ENCODE data around the gene SP140.

The SP140 gene

GRCh38 chr2:230319211-230319862 is 93.8 kb downstream of the SP140 start:
- no peak overlapping the region for H3K27ac ChIP-seq (ENCODE audit: low read length)

GRCh38 chr2:230321031-230321430 is 95.5 kb downstream of the SP140 start:
- no peak overlapping the region for H3K4me3 ChIP-seq (ENCODE audit: low read depth in 1 of 2, low read length in 2 of 2)
- no peak overlapping the region for H3K27ac ChIP-seq (ENCODE audit: low read length)
- no peaks in the 10 kb centered on the region for H3K36me3 ChIP-seq (ENCODE audit: control insufficient read depth in 1 of 2, insufficient read depth in 2 of 2, low read length in 2 of 2)
- H3K27me3 ChIP-seq (ENCODE audit: low read depth, low read length) = no peaks in the 10 kb centered on the region
- peaks cover 0 to 15% of the 10 kb centered on the region in 2 donors for H3K9me3 ChIP-seq (ENCODE audit: control insufficient read depth in 1 of 2, low read length in 2 of 2)
- H3K4me1 ChIP-seq (ENCODE audit: control insufficient read depth in 1 of 2, insufficient read depth in 2 of 2, low read length in 2 of 2) = no peaks in the 10 kb centered on the region

More at GRCh38 chr2:230319211-230319862, 93.8 kb downstream of the SP140 start:
- Histone ChIP-seq H3K9me3 (ENCODE audit: control insufficient read depth in 1 of 2, low read length in 2 of 2) (peaks cover 0 to 15% of the 10 kb centered on the region in 2 donors), H3K27me3 (ENCODE audit: low read depth, low read length) (no peaks in the 10 kb centered on the region), H3K4me3 (ENCODE audit: low read depth in 1 of 2, low read length in 2 of 2) (no peak overlapping the region), H3K4me1 (ENCODE audit: control insufficient read depth in 1 of 2, insufficient read depth in 2 of 2, low read length in 2 of 2) (no peaks in the 10 kb centered on the region), H3K36me3 (ENCODE audit: control insufficient read depth in 1 of 2, insufficient read depth in 2 of 2, low read length in 2 of 2) (no peaks in the 10 kb centered on the region)

- Histone ChIP-seq H3K27ac (ENCODE audit: low read length) (no peak overlapping the region), H3K36me3 (ENCODE audit: control insufficient read depth in 1 of 2, insufficient read depth in 2 of 2, low read length in 2 of 2) (no peaks in the 10 kb centered on the region), H3K9me3 (ENCODE audit: control insufficient read depth in 1 of 2, low read length in 2 of 2) (peaks cover 0 to 15% of the 10 kb centered on the region in 2 donors), H3K4me3 (ENCODE audit: low read depth in 1 of 2, low read length in 2 of 2) (no peak overlapping the region), H3K27me3 (ENCODE audit: low read depth, low read length) (no peaks in the 10 kb centered on the region), H3K4me1 (ENCODE audit: control insufficient read depth in 1 of 2, insufficient read depth in 2 of 2, low read length in 2 of 2) (peaks cover 0 to 3% of the 10 kb centered on the region in 2 donors)
Observed at GRCh38 chr2:230322561-230323384, 97.2 kb downstream of the SP140 start.

GRCh38 chr2:230323385-230324106 is 98.0 kb downstream of the SP140 start:
- H3K27me3 ChIP-seq (ENCODE audit: low read depth, low read length) = no peaks in the 10 kb centered on the region

GRCh38 chr2:230324503-230324902 is 99.0 kb downstream of the SP140 start:
- Histone ChIP-seq H3K36me3 (ENCODE audit: control insufficient read depth in 1 of 2, insufficient read depth in 2 of 2, low read length in 2 of 2) (no peaks in the 10 kb centered on the region), H3K4me3 (ENCODE audit: low read depth in 1 of 2, low read length in 2 of 2) (no peak overlapping the region), H3K27ac (ENCODE audit: low read length) (no peak overlapping the region), H3K9me3 (ENCODE audit: control insufficient read depth in 1 of 2, low read length in 2 of 2) (peaks cover 0 to 15% of the 10 kb centered on the region in 2 donors), H3K27me3 (ENCODE audit: low read depth, low read length) (no peaks in the 10 kb centered on the region), H3K4me1 (ENCODE audit: control insufficient read depth in 1 of 2, insufficient read depth in 2 of 2, low read length in 2 of 2) (peaks cover 0 to 12% of the 10 kb centered on the region in 2 donors)

More at GRCh38 chr2:230323385-230324106, 98.0 kb downstream of the SP140 start:
- Histone ChIP-seq H3K9me3 (ENCODE audit: control insufficient read depth in 1 of 2, low read length in 2 of 2) (peaks cover 0 to 15% of the 10 kb centered on the region in 2 donors), H3K36me3 (ENCODE audit: control insufficient read depth in 1 of 2, insufficient read depth in 2 of 2, low read length in 2 of 2) (no peaks in the 10 kb centered on the region), H3K4me3 (ENCODE audit: low read depth in 1 of 2, low read length in 2 of 2) (no peak overlapping the region), H3K4me1 (ENCODE audit: control insufficient read depth in 1 of 2, insufficient read depth in 2 of 2, low read length in 2 of 2) (peaks cover 0 to 6% of the 10 kb centered on the region in 2 donors), H3K27ac (ENCODE audit: low read length) (no peak overlapping the region)

GRCh38 chr2:230325316-230326243 is 100.0 kb downstream of the SP140 start:
- peaks cover 0 to 12% of the 10 kb centered on the region in 2 donors for H3K4me1 ChIP-seq (ENCODE audit: control insufficient read depth in 1 of 2, insufficient read depth in 2 of 2, low read length in 2 of 2)
- peaks cover 0 to 15% of the 10 kb centered on the region in 2 donors for H3K9me3 ChIP-seq (ENCODE audit: control insufficient read depth in 1 of 2, low read length in 2 of 2)
- no peaks in the 10 kb centered on the region for H3K27me3 ChIP-seq (ENCODE audit: low read depth, low read length)
- no peak overlapping the region for H3K27ac ChIP-seq (ENCODE audit: low read length)
- no peaks in the 10 kb centered on the region for H3K36me3 ChIP-seq (ENCODE audit: control insufficient read depth in 1 of 2, insufficient read depth in 2 of 2, low read length in 2 of 2)
- no peak overlapping the region for H3K4me3 ChIP-seq (ENCODE audit: low read depth in 1 of 2, low read length in 2 of 2)

GRCh38 chr2:230326453-230327417 is 101.2 kb downstream of the SP140 start, which contains the start of gene SP140L:
SP140L (plus strand) TSS chr2:230327193; CDS start chr2:230327270, 77 bp downstream.
- Histone ChIP-seq H3K27ac (ENCODE audit: low read length) (peak within 1 kb of the TSS; percentile 86), H3K4me3 (ENCODE audit: low read depth in 1 of 2, low read length in 2 of 2) (peak within 1 kb of the TSS; percentile 72 to 79), H3K27me3 (ENCODE audit: low read depth, low read length) (no peaks in the 10 kb centered on the region), H3K9me3 (ENCODE audit: control insufficient read depth in 1 of 2, low read length in 2 of 2) (peaks cover 0 to 15% of the 10 kb centered on the region in 2 donors), H3K36me3 (ENCODE audit: control insufficient read depth in 1 of 2, insufficient read depth in 2 of 2, low read length in 2 of 2) (no peaks in the 10 kb centered on the region), H3K4me1 (ENCODE audit: control insufficient read depth in 1 of 2, insufficient read depth in 2 of 2, low read length in 2 of 2) (peaks cover 0 to 12% of the 10 kb centered on the region in 2 donors)

GRCh38 chr2:230327418-230328154 is 102.0 kb downstream of the SP140 start:
- peak overlapping the region; percentile 86 for H3K27ac ChIP-seq (ENCODE audit: low read length)
- H3K9me3 ChIP-seq (ENCODE audit: control insufficient read depth in 1 of 2, low read length in 2 of 2) = peaks cover 0 to 11% of the 10 kb centered on the region in 2 donors
- H3K4me1 ChIP-seq (ENCODE audit: control insufficient read depth in 1 of 2, insufficient read depth in 2 of 2, low read length in 2 of 2) = peaks cover 0 to 12% of the 10 kb centered on the region in 2 donors
- no peaks in the 10 kb centered on the region for H3K27me3 ChIP-seq (ENCODE audit: low read depth, low read length)
- H3K36me3 ChIP-seq (ENCODE audit: control insufficient read depth in 1 of 2, insufficient read depth in 2 of 2, low read length in 2 of 2) = peaks cover 0 to 2% of the 10 kb centered on the region in 2 donors
- H3K4me3 ChIP-seq (ENCODE audit: low read depth in 1 of 2, low read length in 2 of 2) = peak overlapping the region; percentile 72 to 79

- H3K36me3 ChIP-seq (ENCODE audit: control insufficient read depth in 1 of 2, insufficient read depth in 2 of 2, low read length in 2 of 2) = peaks cover 0 to 5% of the 10 kb centered on the region in 2 donors
- H3K4me1 ChIP-seq (ENCODE audit: control insufficient read depth in 1 of 2, insufficient read depth in 2 of 2, low read length in 2 of 2) = peaks cover 0 to 12% of the 10 kb centered on the region in 2 donors
- no peak overlapping the region for H3K27ac ChIP-seq (ENCODE audit: low read length)
- H3K4me3 ChIP-seq (ENCODE audit: low read depth in 1 of 2, low read length in 2 of 2) = peak overlapping the region in 1 of 2 donors; percentile 32
- H3K27me3 ChIP-seq (ENCODE audit: low read depth, low read length) = no peaks in the 10 kb centered on the region
- H3K9me3 ChIP-seq (ENCODE audit: control insufficient read depth in 1 of 2, low read length in 2 of 2) = peaks cover 0 to 6% of the 10 kb centered on the region in 2 donors
Observed at GRCh38 chr2:230328155-230328458, 102.6 kb downstream of the SP140 start.
